AG08396 (cell line): Measurements from ENCODE around the gene NSD1.
"Not testable (repeated sequence)": the region's sequence is repeated elsewhere in the genome, so short reads cannot be mapped to it uniquely, and the experiment has no call there.

ENCODE experiments used
- DNase-seq: peaks from one replicate; pipeline ENCODE4 v3.0.0; 2012; ENCODE audit warnings: low spot score, mixed read lengths

Gene NSD1

DNA sequence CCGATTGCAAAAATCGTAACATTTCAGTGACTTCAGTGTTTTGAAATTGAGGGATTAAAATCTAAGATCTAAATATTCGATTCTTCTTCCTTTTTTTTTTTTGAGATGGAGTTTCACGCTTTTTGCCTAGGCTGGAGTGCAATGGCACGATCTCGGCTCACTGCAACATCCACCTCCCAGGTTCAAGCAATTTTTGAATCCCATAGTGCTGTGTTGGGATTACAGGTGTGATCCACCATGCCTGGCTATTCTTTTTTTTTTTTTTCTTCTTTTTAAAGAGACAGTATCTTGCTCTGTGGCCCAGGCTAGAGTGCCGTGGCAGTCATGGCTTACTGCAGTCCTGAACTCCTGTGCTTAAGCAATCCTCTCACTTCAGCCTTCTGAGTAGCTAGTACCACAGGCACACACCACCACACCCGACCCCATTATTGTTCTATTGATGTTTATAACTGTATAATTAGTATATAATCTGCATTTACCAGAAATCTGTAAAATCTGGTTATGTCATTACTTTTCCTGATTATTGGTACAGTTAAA is 42.7 kb downstream of the NSD1 start:
- DNase-seq, result no peak

DNA sequence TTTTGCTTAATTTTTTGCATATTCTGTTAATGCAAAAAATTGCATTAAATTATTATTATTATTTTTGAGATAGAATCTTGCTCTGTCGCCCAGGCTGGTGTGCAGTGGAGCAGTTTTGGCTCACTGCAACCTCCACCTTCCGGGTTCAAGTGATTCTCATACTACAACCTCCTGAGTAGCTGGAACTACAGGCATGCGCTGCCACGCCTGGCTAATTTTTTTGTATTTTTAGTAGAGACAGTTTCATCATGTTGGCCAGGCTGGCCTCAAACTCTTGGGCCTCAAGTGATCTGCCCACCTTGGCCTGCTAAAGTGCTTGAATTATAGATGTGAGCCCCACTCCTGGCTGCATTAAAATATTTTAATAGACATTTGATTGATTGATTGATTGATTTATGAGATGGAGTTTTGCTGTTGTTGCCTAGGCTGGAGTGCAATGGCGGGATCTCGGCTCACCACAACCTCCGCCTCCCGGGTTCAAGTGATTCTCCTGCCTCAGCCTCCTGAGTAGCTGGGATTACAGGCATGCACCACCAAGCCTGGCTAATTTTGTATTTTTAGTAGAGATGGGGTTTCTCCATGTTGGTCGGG is 44.4 kb downstream of the NSD1 start:
- DNase-seq, result not testable (repeated sequence)

DNA sequence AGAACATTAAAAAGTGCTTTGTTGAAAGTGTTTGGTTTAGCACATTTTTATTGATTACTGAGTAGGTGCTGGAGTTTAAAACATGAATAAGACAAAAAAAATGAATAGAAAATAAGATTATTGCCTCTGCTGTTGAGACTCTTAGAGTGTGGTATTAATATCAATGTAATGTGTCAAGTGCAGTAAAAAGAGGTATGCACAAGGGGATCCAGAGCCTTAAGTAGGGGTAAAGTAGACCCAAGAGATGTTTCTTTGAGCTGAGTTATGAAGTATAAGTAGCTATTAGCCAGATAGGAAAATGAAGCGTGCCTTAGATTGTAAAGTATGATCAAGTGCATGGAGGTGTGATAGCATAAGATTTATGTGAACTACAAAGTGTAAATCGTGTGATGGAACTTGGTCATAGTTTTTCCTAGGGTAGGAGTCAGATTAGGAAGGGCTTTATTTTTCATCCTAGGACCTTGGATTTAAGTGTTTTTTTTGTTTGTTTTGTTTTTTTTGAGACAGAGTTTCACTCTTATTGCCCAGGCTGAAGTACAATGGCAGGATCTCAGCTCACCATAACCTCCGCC is 45.2 kb downstream of the NSD1 start:
- no peak for DNase-seq

DNA sequence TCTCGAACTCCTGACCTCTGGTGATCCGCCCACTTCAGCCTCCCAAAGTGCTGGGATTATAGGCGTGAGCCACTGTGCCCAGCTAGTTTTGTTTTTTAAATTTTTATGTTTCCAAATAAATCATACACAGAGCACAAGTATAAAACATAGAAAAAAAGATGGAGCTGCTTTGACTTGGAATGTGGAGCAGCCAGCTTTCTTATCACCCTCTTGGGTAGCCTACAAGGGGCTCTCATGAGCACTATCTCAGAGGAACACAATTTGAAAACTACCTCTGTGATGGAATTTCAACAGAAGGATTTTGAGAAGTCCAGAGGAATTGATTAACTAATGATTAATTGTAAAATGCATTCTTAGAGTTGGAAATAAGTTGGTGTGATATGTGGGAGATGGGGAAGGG is 45.9 kb downstream of the NSD1 start:
- DNase-seq, result no peak

DNA sequence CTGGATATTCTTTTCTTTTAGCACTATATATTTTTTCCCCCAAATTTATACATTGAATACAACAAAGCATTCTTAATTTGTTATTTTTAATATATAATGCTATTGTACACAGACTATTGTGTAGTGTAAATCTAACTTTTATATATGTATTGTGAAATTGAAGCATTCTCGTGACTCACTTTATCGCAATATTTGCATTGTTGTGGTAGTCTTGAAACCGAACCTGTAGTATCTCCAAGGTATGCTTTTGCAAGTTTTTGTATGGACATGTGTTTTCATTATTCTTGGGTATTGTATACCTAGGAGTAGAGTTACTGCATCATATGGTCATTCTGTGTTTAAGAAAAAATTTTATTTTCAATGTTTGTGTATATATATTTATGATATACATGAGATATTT is 49.6 kb downstream of the NSD1 start:
- DNase-seq, result no peak

DNA sequence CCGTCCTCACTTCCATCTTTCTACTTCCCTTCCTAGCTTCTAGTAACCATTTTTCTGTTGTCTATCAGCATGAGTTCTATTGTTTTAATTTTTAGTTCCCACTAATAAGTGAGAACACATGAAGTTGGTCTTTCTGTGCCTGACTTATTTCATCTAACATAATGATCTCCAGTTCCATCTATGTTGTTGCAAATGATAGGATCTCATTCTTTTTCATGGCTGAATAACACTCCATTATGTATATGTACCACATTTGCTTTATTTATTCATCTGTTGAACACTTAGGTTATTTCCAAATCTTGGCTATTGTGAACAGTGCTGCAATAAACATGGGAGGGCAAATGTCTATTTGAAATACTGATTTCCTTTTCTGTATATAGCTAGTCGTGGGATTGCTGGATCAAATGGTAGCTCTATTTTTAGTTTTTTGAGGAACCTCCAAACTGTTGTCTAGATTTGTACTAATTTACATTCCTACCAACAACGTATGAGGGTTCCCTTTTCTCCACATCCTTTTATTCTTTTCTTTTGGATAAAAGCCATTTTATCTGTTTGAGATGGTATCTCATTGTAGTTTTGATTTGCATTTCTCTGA is 50.3 kb downstream of the NSD1 start:
- DNase-seq, result no peak

DNA sequence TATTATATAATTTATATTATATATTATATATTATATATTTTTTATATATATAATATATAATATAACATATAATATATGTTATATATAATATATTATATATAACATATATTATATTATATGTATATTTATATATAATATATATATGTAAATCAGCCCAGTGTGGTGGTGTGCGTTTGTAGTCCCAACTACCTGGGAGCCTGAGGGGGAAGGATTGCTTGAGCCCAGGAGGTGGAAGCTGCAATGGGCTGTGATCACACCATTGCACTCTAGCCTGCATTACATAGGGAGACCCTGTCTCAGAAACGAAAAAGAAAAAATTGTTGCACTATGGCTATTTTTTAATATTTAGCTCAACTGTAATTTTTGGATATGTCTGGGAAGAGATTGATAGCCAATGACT is 52.4 kb downstream of the NSD1 start:
- DNase-seq, result no peak

DNA sequence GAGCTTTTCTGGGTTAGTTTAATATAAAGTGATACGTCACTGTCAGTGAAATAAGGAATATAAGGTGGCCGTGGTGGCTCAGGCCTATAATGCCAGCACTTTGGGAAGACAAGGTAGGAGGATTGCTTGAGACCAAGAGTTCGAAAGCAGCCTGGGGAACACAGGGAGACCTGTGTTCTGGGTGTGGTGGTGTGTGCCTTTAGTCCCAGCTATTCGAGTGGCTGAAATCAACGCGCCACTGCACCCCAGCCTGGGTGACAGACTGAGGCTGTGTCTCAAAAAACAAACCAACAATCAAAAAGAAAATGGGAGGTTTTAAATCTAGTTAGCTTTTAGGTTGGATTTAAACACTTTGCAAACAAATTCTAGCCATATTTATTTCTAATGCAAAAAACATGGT is 53.1 kb downstream of the NSD1 start:
- DNase-seq, result no peak

DNA sequence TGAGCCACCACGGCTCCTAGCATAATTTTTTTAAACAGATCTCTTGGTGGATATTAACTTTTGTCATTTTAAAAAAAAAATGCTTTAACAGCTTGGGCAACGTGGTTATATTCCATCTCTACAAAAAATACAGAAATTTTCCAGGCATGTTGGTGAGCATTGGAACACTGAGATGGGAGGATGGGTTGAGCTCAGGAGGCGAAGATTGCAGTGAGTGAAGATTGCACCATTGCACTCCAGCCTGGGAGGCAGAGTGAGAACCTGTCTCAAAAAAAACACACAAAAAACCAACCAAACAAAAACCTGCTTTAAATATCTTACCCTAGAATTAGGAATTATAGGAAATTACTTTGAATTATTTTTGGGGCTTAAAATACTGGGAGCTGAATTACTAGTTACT is 55.2 kb downstream of the NSD1 start:
- no peak for DNase-seq

DNA sequence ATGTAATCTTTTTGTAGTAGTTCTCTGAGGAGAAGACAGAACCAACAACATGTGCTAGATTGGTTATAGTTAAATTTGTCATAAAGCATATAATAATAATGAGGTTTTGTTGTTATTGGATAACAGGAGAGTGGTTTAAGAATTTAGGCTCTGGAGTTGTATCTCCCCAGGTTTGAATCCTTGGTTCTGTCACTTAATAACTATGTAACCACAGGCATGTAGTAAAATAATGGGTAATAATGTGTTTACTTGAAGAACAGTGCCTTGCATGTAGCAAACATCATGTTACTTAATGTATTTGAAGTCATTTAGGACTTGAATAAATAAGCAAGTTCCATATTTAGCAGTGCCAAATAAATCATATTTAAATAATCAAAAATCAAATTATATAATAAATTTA is 55.8 kb downstream of the NSD1 start:
- DNase-seq, result no peak

DNA sequence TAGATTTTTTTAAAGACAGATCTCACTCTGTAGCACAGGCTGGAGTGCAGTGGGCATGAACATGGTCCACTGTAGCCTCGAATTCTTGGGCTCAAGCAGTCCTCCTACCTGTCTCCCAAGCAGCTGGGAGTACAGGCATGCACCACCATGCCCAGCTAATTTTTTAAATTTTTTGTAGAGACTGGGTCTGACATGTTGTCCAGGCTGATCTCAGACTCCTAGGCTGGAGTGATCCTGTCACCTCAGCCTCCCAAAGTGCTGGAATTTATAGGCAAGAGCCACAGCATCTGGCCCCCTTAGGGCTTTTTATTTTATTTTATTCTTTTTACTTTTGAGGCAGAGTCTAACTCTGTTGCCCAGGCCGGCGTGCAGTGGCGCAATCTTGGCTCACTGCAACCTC is 56.4 kb downstream of the NSD1 start:
- no peak for DNase-seq

DNA sequence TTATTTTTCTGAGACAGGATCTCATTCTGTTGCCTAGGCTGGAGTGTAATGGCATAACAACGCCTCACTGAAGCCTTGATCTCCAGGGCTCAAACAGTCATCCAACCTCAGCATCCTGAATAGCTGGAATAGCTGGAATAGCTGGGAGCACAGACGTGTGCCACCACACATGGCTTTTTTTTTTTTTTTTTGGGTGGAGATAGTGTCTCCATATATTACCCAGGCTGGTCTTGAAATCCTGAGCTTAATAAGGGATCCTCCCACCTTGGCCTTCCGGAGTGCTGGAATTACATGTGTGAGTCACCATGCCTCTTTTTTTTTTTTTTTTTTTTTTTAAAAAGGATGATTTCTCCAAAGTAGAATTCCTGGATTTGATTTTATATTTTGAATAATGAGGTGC is 60.7 kb downstream of the NSD1 start:
- peak; percentile 53 for DNase-seq

DNA sequence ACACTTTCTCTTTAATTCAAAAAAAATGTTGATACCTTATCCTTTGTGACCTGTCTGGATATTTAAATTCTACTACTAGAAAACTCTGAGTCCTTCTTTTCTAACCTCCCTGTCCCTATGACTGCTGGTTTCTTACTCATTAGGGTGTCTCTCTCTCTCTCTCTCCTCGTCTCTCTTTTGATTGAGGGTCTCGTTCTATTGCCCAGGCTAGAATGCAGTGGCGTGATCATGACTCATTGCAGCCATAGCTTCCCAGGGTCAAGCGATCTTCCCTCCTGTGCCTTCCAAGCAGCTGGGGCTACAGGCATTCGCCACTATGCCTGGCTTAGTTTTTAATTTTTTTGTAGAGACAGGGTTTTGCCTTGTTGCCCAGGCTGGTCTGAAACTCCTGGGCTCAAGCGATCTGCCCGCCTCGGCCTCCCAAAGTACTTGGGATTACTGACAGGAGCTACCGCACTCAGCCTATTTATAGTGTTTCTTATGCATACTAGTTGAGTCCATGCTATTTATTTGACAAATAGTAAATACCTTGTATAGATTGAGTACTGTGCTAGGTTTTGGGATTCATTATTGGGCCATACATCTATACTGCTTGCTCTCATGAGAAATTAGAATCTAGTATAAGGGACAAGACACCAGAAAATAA is 61.9 kb downstream of the NSD1 start:
- no peak for DNase-seq

DNA sequence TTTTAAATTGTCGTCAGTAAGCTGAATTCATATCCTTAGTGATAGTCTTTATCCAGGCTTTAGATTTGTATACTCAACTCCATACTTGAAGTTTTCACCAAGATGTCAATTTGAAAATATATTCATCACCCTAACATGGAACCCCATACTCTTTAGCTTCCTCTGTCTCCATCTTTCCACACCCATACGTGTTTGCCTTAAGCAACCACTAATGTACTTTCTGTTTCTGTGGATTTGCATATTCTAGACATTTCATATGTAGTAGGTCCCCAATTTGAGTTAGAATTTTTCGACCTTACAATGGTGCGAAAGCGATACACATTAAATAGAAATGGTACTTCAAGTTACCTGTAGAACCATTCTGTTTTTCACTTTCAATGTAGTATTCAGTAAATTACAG is 65.2 kb downstream of the NSD1 start:
- no peak for DNase-seq

DNA sequence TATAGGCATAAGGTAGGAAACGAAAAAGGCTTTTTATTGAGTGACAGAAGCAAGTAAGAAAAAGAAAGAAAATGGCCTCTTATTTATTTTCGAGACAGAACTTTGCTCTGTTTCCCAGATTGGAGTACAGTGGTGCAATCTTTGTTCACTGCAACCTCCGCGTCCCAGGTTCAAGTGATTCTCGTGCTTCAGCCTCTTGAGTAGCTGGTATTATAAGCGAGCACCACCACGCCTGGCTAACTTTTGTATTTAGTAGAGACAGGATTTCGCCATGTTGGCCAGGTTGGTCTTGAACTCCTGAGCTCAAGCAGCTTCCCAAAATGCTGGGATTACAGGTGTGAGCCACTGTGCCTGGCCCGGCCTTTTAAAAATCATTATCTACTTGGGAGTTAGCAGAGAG is 70.7 kb downstream of the NSD1 start:
- no peak for DNase-seq

DNA sequence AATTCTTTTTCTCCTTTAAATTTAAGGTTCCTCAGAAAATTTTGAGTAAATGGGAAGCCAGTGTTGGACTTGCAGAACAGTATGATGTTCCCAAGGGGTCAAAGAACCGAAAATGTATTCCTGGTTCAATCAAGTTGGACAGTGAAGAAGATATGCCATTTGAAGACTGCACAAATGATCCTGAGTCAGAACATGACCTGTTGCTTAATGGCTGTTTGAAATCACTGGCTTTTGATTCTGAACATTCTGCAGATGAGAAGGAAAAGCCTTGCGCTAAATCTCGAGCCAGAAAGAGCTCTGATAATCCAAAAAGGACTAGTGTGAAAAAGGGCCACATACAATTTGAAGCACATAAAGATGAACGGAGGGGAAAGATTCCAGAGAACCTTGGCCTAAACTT is 76.0 kb downstream of the NSD1 start:
- no peak for DNase-seq

DNA sequence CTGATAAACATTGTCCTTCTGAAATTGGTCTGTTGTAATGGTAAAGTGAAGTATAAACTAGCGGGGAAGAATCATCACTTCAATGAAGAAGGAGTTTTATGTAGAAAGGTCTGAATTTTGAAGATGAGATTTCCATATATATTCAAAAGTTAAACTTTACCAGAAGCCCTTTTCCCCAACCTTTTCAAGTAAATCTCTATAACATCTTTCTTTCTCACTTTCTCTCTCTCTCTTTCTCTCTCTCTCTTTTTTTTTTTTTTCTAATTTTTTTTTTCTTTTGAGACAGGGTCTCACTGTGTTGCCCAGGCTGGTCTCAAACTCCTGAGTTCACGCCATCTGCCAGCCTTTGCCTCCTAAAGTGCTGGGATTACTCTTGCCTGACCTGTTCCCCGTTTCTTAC is 78.7 kb downstream of the NSD1 start:
- DNase-seq, result no peak

DNA sequence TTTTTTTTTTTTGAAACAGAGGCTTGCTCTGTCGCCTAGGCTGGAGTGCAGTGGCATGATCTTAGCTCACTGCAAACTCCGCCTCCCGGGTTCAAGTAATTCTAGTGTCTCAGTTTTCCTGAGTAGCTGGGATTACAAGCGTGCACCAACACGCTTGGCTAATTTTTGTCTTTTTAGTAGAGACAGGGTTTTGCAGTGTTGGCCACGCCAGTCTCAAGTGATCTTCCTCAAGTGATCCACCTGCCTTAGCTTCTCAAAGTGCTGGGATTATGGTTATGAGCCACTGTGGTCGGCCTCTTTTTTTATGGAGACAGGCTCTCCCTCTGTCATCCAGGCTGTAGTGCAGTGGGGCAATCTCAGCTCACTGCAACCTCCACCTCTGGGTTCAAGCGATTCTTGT is 87.0 kb downstream of the NSD1 start:
- no peak for DNase-seq

DNA sequence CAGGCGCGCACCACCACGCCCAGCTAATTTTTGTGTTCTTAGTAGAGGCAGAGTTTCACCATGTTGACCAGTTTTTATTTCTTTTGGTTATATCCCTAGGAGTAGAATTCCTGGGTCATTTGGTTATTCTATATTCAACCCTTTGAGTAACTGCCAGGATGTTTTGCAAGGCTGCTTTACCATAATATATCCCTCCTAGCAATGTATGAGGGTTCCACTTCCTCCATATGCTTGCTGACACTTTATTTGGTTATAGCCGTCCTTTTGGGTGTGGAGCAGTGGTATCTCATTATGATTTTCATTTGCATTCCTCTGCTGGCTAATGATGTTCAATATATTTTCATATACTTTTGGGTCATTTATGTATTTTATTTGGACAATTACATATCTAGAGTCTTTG is 88.7 kb downstream of the NSD1 start:
- no peak for DNase-seq

DNA sequence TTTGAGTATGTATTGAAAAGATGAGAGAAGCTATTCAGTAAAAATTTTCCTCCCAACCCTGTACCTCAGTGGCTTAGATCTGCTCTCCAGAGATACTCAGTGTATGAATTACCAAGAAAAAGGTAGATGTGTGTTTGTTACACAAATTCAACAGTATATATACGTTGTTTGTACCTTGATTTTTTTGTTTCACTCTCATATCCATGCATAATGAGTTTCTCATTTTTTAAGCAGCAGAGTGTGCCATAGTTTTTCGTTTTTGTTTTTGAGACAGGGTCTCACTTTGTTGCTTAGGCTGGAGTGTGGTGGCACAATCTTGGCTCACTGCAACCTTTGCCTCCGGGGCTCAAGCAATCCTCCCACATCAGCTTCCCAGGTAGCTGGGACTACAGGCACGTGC is 92.2 kb downstream of the NSD1 start:
- DNase-seq, result no peak

DNA sequence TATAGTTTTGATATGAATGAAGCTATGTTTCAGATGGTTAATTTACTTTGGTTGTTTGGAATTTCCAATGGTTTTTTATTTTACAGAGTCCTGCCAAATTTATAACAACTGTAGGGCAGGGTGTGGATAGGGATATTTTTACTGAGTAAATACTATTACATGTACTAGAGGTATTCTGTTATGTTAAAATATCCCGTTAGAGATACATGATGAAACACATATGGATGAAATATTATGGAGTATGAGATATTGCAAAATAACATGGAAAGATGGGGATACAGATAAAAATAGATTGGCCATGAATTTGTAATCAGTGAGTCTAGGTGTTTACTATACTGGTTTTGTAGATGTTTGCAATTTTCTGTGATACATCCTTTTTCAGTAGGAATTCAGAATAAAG is 93.3 kb downstream of the NSD1 start:
- no peak for DNase-seq

DNA sequence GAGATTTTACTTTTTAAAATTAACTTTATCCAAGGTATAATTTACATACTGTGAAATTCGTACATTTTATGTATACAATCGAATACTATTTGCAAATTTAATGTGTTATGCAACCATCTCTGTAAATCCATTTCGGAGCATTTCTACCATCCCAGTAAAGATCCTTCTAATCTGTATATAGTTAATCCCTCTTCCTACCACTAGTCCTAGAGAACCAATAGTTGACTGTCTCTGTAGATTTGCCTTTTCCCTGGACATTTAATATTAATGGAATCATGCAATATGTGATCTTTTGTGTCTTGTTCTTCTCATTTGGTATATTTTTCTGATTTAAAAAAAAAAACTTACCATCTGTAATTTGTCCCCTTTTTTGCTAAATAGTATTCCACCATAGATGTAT is 95.2 kb downstream of the NSD1 start:
- no peak for DNase-seq

DNA sequence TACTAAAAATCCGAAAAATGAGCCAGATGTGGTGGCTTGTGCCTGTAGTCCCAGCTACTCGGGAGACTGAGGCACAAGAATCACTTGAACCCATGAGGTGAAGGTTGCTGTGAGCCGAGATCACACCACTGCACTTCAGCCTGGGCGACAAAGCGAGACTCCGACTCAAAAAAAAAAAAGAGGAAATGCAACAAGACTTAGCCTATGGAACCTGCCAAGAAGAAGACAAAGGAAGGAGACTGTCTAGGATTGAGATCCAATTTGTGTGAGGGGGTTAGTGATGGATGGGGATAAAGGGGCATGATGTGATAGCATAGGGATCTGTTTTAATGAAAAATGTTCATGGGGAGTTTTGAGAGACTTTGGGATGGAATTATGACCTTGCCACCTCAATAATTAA is 97.1 kb downstream of the NSD1 start:
- no peak for DNase-seq
